HG02943 (cell line): ENCODE measurements around the gene CIZ1.
A peak's percentile ranks its signal among the peaks of the same experiment; 100 is the strongest.
"Not testable (repeated sequence)": the region's sequence is repeated elsewhere in the genome, so short reads cannot be mapped to it uniquely, and the experiment has no call there.

Experiments
- ATAC-seq: cut with Tn5 transposase; IDR thresholded peaks from one replicate; pipeline ENCODE4 v1.9.1; 2021; ENCODE audit warnings: mild to moderate bottlenecking, low read depth, moderate library complexity; ENCODE audit not compliant: unreplicated experiment

Gene CIZ1, protein sequence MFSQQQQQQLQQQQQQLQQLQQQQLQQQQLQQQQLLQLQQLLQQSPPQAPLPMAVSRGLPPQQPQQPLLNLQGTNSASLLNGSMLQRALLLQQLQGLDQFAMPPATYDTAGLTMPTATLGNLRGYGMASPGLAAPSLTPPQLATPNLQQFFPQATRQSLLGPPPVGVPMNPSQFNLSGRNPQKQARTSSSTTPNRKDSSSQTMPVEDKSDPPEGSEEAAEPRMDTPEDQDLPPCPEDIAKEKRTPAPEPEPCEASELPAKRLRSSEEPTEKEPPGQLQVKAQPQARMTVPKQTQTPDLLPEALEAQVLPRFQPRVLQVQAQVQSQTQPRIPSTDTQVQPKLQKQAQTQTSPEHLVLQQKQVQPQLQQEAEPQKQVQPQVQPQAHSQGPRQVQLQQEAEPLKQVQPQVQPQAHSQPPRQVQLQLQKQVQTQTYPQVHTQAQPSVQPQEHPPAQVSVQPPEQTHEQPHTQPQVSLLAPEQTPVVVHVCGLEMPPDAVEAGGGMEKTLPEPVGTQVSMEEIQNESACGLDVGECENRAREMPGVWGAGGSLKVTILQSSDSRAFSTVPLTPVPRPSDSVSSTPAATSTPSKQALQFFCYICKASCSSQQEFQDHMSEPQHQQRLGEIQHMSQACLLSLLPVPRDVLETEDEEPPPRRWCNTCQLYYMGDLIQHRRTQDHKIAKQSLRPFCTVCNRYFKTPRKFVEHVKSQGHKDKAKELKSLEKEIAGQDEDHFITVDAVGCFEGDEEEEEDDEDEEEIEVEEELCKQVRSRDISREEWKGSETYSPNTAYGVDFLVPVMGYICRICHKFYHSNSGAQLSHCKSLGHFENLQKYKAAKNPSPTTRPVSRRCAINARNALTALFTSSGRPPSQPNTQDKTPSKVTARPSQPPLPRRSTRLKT

DNA sequence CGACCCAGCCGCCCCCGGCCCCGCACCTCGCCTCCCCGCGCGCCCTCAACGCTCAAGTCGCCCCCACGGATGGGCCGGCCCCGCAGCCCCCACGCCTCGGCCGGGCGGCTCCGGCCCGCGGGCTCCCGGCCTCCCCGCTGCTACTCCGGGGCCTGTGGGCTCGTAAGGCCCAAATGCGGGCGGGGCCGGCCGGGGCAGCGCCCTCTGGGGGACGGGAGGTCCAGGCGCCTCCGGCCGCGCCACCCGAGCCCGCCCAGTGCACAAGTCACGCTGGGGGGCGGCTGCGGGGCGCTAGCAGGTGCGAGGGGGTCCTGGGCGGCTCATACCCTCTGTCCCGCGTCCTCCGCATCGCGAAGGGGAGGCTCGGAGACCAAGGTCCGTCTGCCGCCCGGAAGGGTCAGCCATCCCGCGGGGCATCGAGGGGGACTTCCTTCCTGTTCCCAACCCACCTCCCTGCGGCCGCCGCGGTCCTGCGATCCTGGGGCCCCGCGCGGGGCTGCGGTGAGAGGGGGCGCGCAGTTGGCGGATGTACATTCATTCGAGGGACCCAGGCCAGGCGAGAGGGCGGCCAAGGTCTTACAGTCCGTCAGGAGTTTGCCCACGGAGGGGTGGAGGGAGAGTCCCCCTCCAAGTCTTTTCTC lies at the start of gene CIZ1:
CIZ1 (minus strand) TSS at position 167 of the 641 bp plus-strand sequence. CDS start 715 bp downstream, outside the sequence.
- ATAC-seq: peak; percentile 68

DNA sequence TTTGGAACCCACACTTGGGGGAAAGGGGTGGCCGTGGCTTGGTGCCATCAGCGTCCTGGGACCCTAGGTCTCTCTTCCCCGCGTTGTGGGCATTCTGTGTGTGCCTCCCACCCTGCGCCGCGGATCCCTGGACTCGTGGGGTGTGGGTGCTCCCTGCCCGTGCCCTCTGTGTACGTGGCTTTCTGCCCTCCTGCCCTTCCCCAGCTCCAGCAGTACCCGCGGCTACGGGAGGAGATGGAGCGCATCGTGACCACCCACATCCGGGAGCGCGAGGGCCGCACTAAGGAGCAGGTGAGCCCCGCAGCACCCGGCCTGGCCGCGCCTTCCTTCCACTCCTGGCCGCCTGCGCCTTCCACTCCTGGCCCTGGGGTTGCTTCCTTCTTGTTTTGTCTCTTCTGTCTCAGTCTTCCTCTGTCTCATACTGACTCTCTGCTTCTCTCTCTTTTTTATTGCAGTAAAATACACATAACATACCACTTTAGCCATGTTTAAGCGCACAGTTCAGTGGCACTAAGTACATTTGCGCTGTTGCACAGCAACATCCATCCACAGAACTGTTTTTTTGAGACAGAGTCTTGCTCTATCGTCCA lies 42.5 kb upstream of the CIZ1 start:
- no peak for ATAC-seq

DNA sequence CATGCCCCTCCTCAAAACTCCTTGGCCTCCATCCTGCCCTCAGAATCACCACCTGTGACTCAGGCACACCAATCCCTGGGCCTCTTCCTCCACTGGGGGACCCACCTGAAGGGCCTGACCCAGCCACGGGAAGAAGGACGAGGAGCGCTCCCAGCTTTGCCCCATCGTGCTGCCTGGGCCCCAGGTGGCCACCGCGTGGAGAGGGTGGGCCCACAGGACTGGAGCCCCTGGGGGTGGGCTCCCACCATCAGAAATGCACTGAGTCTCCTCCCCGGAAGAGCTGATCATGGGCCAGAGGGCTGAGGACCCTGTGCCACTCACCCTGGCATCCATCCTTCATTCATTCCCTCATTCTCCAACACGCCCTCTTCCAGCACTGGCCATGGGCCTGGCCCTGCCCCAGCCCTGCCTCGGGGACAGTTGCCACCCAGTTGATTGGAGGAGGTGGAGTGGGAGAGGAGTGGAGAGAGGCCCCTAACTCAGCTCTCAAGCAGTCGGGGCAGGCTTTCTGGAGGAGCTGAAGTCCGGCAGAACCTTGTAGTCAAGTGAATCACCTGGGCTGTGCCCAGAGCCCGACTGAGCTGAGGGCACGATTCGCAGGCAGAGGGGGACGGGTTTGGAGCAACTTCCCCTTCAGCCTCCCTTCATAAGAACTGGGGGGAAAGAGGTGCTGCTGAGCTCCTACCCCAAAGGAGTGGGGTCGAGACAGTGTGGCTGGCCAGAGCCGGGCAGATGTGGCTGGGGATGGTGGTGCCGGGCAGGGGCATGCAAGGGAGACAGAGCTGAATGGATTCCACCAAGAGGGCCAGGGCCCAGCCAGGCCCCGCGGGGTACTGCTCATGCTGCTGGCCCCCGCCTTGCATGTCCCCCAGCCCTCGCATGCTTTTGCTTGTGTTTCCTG lies 41.4 kb upstream of the CIZ1 start:
- no peak for ATAC-seq

DNA sequence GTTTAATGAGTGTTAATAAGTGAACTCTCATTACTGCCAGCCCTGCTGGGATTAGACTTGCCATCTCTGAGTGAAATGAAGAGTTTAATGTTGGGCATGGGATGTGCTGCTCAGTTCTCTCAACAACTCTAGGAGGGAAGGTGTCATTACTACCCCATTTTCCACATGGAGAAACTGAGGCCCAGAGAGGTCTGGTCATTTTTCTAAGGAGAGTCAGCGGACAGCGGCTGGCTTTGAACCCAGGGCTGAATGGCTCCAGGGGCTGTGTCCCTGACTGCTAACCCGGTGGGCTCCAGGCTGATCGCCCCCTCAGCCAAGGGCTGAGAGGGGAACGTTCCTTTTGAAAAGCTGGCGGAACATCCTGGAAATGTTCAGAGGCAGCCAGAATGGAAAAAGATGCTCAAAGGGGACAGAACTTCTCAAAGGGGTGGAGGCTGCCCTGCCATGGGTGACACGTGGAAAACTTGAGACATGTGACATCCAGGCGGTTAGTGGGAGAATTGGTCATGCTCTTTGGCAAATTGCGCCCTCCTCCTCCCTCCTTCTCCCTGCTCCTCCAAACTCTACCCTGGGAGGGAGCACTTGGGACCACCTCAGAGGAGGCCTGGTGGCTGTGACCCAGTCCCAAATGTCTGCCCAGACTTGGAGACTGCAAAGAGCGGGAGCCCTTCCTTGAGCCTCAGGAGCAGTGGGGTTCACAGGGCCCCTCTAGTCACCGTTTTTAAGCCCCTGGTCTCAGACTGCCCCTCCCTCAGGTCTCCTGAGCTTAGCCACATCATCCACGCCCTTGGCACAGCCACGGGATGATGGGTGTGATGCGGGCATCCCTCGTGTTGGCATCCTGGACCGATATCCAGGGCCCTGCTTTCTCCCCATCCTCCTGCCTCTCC lies 40.5 kb upstream of the CIZ1 start:
- no peak for ATAC-seq

DNA sequence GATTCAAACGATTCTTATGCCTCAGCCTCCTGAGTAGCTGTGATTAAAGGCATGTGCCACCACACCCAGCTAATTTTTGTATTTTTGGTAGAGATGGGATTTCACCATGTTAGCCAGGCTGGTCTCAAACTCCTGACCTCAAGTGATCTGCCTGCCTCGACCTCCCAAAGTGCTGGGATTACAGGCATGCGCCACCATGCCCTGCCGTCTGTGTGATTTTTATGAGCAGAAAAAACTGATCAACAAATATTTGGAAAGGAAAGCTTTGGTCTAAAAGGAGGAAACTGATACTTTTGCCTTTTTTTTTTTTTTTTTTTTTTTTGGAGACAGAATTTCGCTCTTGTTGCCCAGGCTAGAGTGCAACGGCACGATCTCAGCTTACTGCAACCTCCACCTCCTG lies 39.5 kb upstream of the CIZ1 start:
- not testable (repeated sequence) for ATAC-seq

DNA sequence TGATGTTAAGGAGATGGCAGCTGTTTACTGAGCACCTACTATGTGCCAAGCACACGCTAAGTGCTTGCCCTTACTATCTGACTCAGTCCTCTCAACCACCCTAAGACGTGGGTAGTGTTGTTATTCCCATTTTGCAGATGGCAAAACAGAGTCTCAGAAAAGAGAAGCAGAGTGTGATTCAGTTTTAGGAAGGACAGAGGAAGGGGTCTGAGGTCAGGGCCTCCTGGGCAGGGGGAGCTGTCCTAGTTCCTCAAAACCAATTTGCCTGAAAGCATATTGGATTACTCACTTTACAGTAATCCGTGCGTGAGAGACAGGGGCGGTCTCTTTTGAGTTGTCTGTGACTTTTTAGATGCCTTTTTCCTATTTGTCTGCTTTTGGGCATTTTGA lies 35.0 kb upstream of the CIZ1 start:
- ATAC-seq: no peak

DNA sequence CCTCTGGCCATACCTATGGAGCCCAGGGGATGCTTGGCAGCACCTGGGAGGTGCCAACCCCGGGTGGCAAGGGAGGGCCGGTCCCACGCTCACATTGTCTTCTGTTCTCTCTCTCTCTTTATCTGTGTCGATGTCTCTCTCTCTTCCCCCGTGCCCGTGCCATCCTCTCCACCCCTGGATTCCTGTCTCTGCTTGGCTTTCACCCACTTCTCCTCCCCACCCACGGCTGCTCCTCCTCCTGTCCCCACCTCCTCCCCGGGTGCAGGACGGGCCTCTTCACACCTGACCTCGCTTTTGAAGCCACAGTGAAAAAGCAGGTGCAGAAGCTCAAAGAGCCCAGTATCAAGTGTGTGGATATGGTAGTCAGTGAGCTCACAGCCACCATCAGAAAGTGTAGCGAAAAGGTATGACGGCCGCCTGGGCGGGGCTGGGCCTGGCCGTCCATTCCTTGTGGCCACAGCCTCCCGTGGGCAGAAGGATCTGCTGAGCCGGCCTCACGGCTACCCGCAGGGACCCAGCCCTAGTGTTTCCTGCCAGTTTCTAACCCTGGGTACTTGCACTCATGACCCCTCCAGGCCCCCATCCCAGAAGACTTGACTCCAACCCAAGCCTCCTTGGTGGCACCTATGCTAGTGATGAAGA lies 34.5 kb upstream of the CIZ1 start:
- ATAC-seq: no peak

DNA sequence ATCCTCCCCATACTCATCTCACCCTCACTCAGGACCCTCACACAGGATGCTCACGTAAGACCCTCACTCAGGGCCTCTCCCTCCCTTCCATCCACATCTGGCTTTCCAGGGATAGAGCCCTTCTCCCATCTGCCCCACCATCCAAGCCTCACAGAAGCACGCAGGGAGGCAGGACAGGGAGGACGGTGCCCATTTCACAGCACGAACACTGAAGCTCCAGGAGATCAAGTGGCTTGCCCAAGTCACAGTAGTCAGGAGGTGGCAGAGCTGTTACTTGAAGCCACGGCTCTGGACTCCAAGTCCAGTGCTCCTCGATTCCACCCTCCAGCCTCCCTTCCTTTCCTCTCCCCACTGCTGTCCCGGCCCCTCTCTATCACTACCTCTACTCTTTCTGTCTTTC lies 33.5 kb upstream of the CIZ1 start:
- no peak for ATAC-seq

DNA sequence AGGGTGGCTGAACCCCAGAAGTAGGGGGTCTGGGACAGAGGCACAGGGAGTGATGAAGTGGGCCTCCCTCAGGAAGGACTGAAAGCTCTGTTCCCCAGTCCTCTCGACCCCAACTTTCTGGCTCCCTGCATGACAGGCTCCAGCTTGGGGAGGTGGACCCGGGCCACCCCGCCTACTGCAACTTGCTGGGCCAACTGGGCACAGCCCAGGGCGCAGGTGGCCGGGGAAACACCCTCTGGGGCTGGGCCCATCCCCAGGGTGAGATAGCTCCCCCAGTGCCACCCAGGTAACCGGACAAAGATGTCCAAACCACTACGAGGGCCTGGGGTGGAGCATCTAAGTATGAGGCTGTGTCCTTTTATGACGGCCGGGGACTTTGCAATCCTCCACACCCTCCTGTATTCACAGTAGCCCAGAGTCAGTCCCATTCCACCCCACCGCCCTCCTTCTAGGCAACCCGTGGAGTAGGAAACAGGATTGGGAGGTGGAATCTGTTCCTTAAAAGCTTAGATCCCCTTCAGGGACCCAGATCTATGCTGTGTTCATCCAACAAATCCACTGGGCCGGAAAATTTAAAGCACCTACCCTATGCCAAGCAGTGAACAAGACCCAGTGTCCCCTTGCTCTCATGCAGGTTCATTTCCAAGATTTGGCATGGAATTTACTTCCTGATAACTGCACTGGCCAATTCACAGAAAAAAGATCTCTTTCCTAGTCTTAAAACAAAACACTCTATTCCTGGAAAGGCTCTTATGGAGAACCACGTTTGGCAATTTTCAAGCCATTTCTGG lies 31.7 kb upstream of the CIZ1 start:
- no peak for ATAC-seq

DNA sequence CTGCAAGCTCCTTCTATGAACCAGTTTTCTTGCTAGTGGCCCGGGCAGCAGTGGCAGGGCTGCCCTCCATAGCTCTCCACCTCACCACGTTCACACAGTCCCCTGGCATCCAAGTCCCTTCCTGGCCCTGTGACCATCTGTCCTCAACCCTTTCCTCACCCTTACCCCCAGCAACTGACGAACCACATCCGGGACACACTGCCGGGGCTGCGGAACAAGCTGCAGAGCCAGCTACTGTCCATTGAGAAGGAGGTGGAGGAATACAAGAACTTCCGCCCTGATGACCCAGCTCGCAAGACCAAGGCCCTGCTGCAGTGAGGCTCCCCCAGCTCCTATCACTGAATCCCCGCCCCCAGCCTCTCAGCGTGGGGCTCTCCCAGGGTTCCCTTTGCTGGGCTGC lies 30.7 kb upstream of the CIZ1 start:
- ATAC-seq: no peak

DNA sequence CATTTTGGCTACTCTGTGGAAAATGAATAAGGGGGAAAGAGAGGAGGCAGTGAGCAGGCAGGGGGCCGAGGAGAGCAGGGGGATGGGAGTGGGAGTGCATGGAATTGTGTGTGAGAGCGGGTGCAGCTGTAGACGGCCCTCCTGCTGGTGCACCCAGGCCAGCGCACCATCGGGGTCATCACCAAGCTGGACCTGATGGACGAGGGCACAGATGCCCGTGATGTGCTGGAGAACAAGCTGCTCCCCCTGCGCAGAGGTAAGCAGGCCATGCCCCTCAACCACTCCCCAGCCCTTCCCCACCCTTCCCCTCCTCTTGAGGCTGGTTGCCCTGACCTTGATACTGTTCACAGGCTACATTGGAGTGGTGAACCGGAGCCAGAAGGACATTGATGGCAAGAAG lies 28.5 kb upstream of the CIZ1 start:
- no peak for ATAC-seq

DNA sequence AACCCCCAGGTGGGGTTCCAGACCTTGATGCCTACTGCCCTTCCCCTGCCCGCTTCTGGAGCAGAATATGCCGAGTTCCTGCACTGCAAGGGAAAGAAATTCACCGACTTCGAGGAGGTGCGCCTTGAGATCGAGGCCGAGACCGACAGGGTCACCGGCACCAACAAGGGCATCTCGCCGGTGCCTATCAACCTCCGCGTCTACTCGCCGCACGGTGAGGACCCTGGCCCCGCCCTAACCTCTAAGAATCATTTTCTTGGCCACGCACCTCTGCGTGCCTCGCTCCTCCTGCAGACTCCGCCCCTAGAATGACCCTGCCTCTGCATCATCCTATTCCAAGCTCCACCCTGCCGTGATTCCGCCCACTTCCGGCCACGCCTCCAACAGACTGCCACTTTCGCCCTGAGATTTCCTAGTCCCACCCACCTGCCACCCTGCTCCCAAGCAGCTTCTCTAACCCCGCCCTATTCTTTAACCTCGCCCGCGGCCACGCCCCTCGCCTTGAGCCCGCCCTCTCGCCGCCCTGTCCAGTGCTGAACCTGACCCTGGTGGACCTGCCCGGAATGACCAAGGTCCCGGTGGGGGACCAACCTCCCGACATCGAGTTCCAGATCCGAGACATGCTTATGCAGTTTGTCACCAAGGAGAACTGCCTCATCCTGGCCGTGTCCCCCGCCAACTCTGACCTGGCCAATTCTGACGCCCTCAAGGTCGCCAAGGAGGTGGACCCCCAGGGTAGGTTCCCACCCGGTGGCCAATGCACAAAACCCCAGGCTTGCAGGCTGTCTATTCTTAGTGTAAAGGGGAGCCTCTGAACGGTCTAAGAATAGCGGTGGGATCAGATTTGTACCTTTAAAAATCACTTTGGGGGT lies 27.4 kb upstream of the CIZ1 start:
- ATAC-seq: peak; percentile 71

DNA sequence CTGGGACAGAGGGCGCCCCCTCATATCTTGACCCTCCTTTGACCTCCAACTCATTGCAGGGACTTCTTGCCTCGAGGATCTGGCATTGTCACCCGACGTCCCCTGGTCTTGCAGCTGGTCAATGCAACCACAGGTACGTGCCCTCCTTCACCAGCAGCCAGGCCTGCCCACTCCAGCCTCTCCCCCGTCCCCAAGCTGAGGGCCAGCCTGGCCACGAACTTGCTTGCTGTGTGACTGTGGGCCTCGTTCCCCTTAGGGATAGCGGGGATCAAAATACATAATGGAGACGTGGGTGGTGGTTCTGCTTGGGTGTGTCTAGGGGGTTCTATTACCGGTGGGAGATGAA lies 26.8 kb upstream of the CIZ1 start:
- ATAC-seq: no peak

DNA sequence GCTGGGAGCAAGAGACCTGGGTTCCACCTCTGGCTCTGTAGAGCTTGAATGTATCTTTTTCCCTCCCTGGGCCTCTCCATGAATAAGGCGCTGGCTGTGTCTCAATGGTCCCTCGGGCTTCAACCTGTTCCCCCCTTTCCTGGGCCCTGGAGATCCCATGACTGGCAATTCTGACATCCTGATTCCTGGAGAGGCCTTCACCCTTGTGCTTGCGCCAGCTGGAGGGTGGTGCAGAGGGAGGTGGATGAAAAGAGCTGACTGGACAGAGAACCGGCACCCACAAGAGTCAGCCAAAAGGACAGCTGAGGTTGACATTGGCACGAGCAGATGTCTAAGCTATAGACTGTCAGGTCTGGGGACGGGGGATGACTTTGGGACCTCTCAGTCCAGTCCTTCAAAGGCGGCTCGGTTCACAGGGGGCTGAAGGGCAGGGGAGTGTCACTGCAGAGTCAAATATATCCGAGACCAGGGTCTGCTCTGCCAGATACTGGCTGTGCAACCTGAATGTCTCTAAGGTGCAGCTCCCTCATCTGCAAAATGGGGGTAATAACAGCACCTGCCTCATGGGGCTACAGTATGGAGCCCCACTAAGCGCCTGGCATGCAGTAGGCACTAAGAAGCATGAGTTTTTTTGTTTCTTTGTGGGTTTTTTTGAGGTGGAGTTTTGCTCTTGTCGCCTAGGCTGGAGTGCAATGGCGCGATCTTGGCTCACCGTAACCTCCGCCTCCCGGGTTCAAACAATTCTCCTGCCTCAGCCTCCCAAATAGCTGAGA lies 25.6 kb upstream of the CIZ1 start:
- no peak for ATAC-seq

DNA sequence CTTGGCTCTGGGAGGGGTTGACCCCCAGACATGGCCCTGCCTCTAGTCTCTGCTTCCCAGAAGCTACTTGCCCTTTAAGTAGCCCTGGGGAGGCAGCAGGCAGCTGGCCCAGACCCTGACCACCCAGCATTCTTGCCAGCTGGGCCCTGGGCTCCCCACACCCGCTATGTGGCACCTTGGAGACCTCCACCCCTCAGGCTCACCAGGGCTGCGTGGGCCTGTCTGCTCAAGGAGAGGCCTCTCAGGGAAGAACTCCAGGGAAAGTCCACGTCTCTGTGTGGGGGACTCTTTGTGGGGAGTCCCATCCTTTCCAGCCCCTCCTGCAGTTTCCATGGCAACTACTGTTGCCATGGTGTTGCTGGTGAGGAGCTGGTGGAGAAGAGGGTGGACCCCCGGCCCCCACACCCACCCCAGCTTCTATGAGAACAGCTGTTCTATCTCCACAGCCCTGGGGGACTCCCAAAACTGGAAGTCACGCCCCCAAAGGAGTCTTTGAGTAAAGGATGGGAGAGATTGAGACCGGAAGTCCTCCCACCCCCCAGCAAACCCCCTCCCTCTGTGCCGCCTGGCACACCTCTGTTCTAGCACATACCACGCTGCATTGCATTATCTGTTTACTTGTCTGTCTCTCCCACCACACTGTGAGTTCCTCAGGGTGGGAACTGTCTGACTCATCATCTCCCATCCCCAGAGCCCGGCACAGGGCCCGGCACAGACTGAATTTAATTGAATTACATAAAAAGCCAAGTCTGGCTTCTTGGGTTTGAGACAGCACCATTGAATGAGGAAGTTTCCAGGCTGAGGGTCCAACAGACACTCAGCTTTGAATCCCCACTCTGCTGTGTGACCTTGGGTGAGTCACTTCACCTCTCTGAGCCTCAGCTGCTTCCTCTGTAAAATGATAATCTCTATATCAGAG lies 24.4 kb upstream of the CIZ1 start:
- ATAC-seq: no peak
